A549 (cell line): ENCODE measurements around the gene KCNN3.

Experiments used
- EP300 ChIP-seq, 2 experiments: fragments of >200 bp; sonication (Bioruptor Twin); formaldehyde crosslinking; IDR thresholded peaks; 2 replicates in 1 of 2; 3 replicates in 1 of 2; pipeline ENCODE4 v1.6.1; 2016 to 2017
- HOXB13 ChIP-seq: fragments of 250-450 bp; sonication (Bioruptor Pico); IDR thresholded peaks from 2 replicates; pipeline ENCODE4 v1.5.0; 2020; ENCODE audit warnings: low read depth, mild to moderate bottlenecking, moderate library complexity
- POLR2A ChIP-seq: IDR thresholded peaks from 2 replicates; pipeline ENCODE4 v1.6.1; 2012; ENCODE audit warnings: mild to moderate bottlenecking, low read length
- POLR2AphosphoS2 ChIP-seq: conservative IDR thresholded peaks from 2 replicates; pipeline ENCODE4 v1.6.1; 2012; ENCODE audit warnings: low read length, improper control_type of control experiment, inconsistent platforms
- SMC3 ChIP-seq: fragments of >200 bp; sonication (Bioruptor Twin); formaldehyde crosslinking; IDR thresholded peaks from 3 replicates; pipeline ENCODE4 v1.6.1; 2018; ENCODE audit warnings: inconsistent platforms
- TF ChIP-seq, protein P1 (sequence below): fragments of >200 bp; sonication (Bioruptor Twin); formaldehyde crosslinking; IDR thresholded peaks from 3 replicates; pipeline ENCODE4 v1.5.1; 2016

DNA sequence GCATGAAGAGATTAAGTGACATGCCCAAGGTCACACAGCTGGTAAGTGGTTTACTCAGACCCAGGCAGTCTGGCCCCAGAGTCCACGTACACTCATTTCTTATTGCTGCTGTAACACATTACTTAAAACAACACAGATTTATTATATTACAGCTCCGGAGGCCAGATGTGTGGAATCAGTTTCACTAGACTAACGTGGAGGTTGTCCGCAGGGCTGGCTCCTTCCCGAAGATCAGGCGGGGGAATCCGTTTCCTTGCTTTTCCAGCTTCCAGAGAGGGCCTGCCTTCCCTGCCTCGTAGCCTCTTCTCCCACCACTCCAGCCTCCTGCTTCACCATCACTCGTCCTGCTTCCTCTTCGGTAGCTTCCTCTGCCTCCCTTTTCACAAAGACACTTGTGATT is 81.2 kb downstream of the KCNN3 start:
- TF ChIP-seq POLR2A (no peak), SMC3 (no peak), POLR2AphosphoS2 (no peak), HOXB13 (CRISPR knock-in tag) (no peak), EP300 (IDR thresholded peaks at IDR 0.05) (no peak)
- TF ChIP-seq, protein P1, sequence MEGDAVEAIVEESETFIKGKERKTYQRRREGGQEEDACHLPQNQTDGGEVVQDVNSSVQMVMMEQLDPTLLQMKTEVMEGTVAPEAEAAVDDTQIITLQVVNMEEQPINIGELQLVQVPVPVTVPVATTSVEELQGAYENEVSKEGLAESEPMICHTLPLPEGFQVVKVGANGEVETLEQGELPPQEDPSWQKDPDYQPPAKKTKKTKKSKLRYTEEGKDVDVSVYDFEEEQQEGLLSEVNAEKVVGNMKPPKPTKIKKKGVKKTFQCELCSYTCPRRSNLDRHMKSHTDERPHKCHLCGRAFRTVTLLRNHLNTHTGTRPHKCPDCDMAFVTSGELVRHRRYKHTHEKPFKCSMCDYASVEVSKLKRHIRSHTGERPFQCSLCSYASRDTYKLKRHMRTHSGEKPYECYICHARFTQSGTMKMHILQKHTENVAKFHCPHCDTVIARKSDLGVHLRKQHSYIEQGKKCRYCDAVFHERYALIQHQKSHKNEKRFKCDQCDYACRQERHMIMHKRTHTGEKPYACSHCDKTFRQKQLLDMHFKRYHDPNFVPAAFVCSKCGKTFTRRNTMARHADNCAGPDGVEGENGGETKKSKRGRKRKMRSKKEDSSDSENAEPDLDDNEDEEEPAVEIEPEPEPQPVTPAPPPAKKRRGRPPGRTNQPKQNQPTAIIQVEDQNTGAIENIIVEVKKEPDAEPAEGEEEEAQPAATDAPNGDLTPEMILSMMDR, result no peak
